GM23248 (cell line): ENCODE data around the gene CCL11. TPM values are rescaled to one million over a fixed set of nuclear protein-coding genes. Genes with fewer than 3 reads are reported as not detected.

Source experiments
- DNase-seq: peaks from one replicate; pipeline ENCODE4 v3.0.0-alpha.2; 2015
- H2AFZ ChIP-seq: fragments of 200-600 bp; sonication (generic); 2 replicates; pipeline ENCODE4 v1.6.1; 2016; ENCODE audit warnings: antibody characterized with exemption
- H3F3A ChIP-seq: fragments of 200-600 bp; sonication (generic); 2 replicates; pipeline ENCODE4 v1.6.1; 2016; ENCODE audit warnings: mild to moderate bottlenecking, antibody characterized with exemption, mixed run types; ENCODE audit not compliant: insufficient read depth
- H3K27ac ChIP-seq: fragments of 200-600 bp; sonication (generic); 2 replicates; pipeline ENCODE4 v1.5.1; 2016; ENCODE audit warnings: mild to moderate bottlenecking
- H3K27me3 ChIP-seq: fragments of 200-600 bp; sonication (generic); replicated peaks from 2 replicates; pipeline ENCODE4 v1.6.1; 2016; ENCODE audit warnings: mild to moderate bottlenecking; ENCODE audit not compliant: insufficient read depth
- H3K36me3 ChIP-seq: fragments of 200-600 bp; sonication (generic); 2 replicates; pipeline ENCODE4 v1.6.1; 2016; ENCODE audit warnings: low read depth, mild to moderate bottlenecking
- H3K4me1 ChIP-seq: fragments of 200-600 bp; sonication (generic); 2 replicates; pipeline ENCODE4 v1.6.1; 2016; ENCODE audit warnings: mild to moderate bottlenecking; ENCODE audit not compliant: insufficient read depth
- H3K4me2 ChIP-seq: fragments of 200-600 bp; sonication (generic); one replicate; pipeline ENCODE4 v1.6.1; 2016; ENCODE audit warnings: mild to moderate bottlenecking; ENCODE audit not compliant: unreplicated experiment
- H3K4me3 ChIP-seq: fragments of 200-600 bp; sonication (generic); 2 replicates; pipeline ENCODE4 v1.5.1; 2016; ENCODE audit warnings: mild to moderate bottlenecking
- H3K79me2 ChIP-seq: fragments of 200-600 bp; sonication (generic); 2 replicates; pipeline ENCODE4 v1.6.1; 2016; ENCODE audit warnings: mild to moderate bottlenecking; ENCODE audit not compliant: insufficient read depth
- H3K9ac ChIP-seq: fragments of 200-600 bp; sonication (generic); 2 replicates; pipeline ENCODE4 v1.6.1; 2016; ENCODE audit warnings: mild to moderate bottlenecking
- H3K9me2 ChIP-seq: fragments of 200-600 bp; sonication (generic); 2 replicates; pipeline ENCODE4 v1.6.1; 2016; ENCODE audit warnings: mixed run types, mild to moderate bottlenecking, moderate library complexity; ENCODE audit not compliant: insufficient read depth
- H3K9me3 ChIP-seq: fragments of 200-600 bp; sonication (generic); one replicate; pipeline ENCODE4 v1.6.1; 2017; ENCODE audit warnings: low read depth
- H4K20me1 ChIP-seq: fragments of 200-600 bp; sonication (generic); 2 replicates; pipeline ENCODE4 v1.6.0; 2016; ENCODE audit not compliant: insufficient read depth
- EZH2 ChIP-seq: fragments of 200-600 bp; sonication (generic); IDR thresholded peaks from 2 replicates; pipeline ENCODE4 v1.6.1; 2018; ENCODE audit warnings: antibody characterized with exemption, mild to moderate bottlenecking; ENCODE audit not compliant: insufficient read depth, poor library complexity, severe bottlenecking
- EZH2phosphoT487 ChIP-seq: fragments of 200-600 bp; sonication (generic); IDR thresholded peaks from 2 replicates; pipeline ENCODE4 v1.6.1; 2018; ENCODE audit warnings: antibody characterized with exemption, moderate library complexity, mild to moderate bottlenecking, low read depth; ENCODE audit not compliant: insufficient read depth
- WGBS, 2 experiments: methylation state at CpG; one replicate each; pipeline ENCODE4 v1.1.6; 2015 to 2017; ENCODE audit warnings: low lambda C conversion rate in 2 of 2, low coverage in 1 of 2; ENCODE audit errors: missing lambda C conversion rate in 2 of 2; 5-methylcytosine and 5-hydroxymethylcytosine counted together
- in situ Hi-C: fragments of 300-500 bp; cut with MboI; formaldehyde crosslinking; loops from 2 replicates; pipeline ENCODE4 v1.15.0; 2020
- polyA plus RNA-seq: library from polyadenylated mRNA; unstranded; fragments of >200 nt; fragmentation: Nextera tagmentation; extraction: Ambion mirVana; gene quantifications from 2 replicates; pipeline ENCODE4 v1.2.1, GENCODE V29; 2016
- total RNA-seq: library from RNA; depleted of rRNA; stranded (reverse); fragments of >200 nt; shearing (Covaris generic); gene quantifications from 2 replicates; pipeline ENCODE4 v1.2.3, GENCODE V29; 2014

CCL11 gene
- total and polyA plus RNA-seq, 2 experiments from 2014 or later: not detected

- H3K9me3 ChIP-seq: no peaks in the 10 kb centered on the region
- peak; percentile 67 for DNase-seq
- H2AFZ ChIP-seq: no peak overlapping the region
- H4K20me1 ChIP-seq: no peaks in the 10 kb centered on the region
- H3K27me3 ChIP-seq: no peaks in the 10 kb centered on the region
- peak overlapping the region; percentile 14; the same call in 1 of the 2 replicates for H3K9ac ChIP-seq
- 12 to 16% methylated on average over 3 of the region's 3 CpGs for WGBS, 2 experiments
- H3K36me3 ChIP-seq: no peaks in the 10 kb centered on the region
- TF ChIP-seq EZH2phosphoT487: no peak
- TF ChIP-seq EZH2: no peak
- H3F3A ChIP-seq: peaks cover 15% of the 10 kb centered on the region
- in situ Hi-C loops: loop anchor here (10.0 kb wide), 1 partner anchor 112 kb away; no protein-coding TSS in a partner anchor
- H3K4me2 ChIP-seq: peak overlapping the region; percentile 25
- peak overlapping the region; percentile 38 for H3K27ac ChIP-seq
- H3K4me1 ChIP-seq: peaks cover 15% of the 10 kb centered on the region
- H3K9me2 ChIP-seq: no peaks in the 10 kb centered on the region
- H3K4me3 ChIP-seq: 0 out of 2 replicates have a peak overlapping the region, but pooled peaks have one; percentile 6
- no peaks in the 10 kb centered on the region for H3K79me2 ChIP-seq
Observed at GRCh38 chr17:34307110-34307509, 21.6 kb downstream of the CCL11 start.

- no peak overlapping the region for H3K27ac ChIP-seq
- H3K36me3 ChIP-seq: no peaks in the 10 kb centered on the region
- peaks cover 12% of the 10 kb centered on the region for H3K4me1 ChIP-seq
- H4K20me1 ChIP-seq: no peaks in the 10 kb centered on the region
- H3K4me2 ChIP-seq: no peak overlapping the region
- no peak overlapping the region for H2AFZ ChIP-seq
- no peaks in the 10 kb centered on the region for H3K27me3 ChIP-seq
- H3K79me2 ChIP-seq: no peaks in the 10 kb centered on the region
- H3K9me3 ChIP-seq: no peaks in the 10 kb centered on the region
- peaks cover 20% of the 10 kb centered on the region for H3F3A ChIP-seq
- TF ChIP-seq EZH2phosphoT487 (no peak), EZH2 (no peak)
- no peaks in the 10 kb centered on the region for H3K9me2 ChIP-seq
- no peak for DNase-seq
- H3K9ac ChIP-seq: no peak overlapping the region
- in situ Hi-C loops: loop anchor here (10.0 kb wide), 1 partner anchor 114 kb away; no protein-coding TSS in a partner anchor
- H3K4me3 ChIP-seq: no peak overlapping the region
Observed at GRCh38 chr17:34308371-34308770, 22.8 kb downstream of the CCL11 start.

GRCh38 chr17:34311291-34311690, 25.7 kb downstream of the CCL11 start:
- Histone ChIP-seq H3K79me2 (no peaks in the 10 kb centered on the region), H2AFZ (no peak overlapping the region), H3K27me3 (no peaks in the 10 kb centered on the region), H3K9me2 (no peaks in the 10 kb centered on the region), H3K4me1 (peaks cover 21% of the 10 kb centered on the region), H4K20me1 (no peaks in the 10 kb centered on the region), H3K27ac (no peak overlapping the region), H3K9ac (no peak overlapping the region), H3K4me2 (no peak overlapping the region), H3K36me3 (no peaks in the 10 kb centered on the region), H3K9me3 (no peaks in the 10 kb centered on the region), H3F3A (peaks cover 32% of the 10 kb centered on the region), H3K4me3 (no peak overlapping the region)
- DNase-seq: no peak
- no peak for TF ChIP-seq EZH2phosphoT487
- WGBS, 2 experiments: 80 to 81% methylated on average over 7 of the region's 7 CpGs
- in situ Hi-C loops: no loop called here

- H3K4me2 ChIP-seq: no peak overlapping the region
- peaks cover 15% of the 10 kb centered on the region for H3K4me1 ChIP-seq
- H2AFZ ChIP-seq: no peak overlapping the region
- no peaks in the 10 kb centered on the region for H3K36me3 ChIP-seq
- no peaks in the 10 kb centered on the region for H3K79me2 ChIP-seq
- no peaks in the 10 kb centered on the region for H3K9me2 ChIP-seq
- TF ChIP-seq EZH2: no peak
- no peak for TF ChIP-seq EZH2phosphoT487
- in situ Hi-C loops: no loop called here
- H4K20me1 ChIP-seq: no peaks in the 10 kb centered on the region
- H3K4me3 ChIP-seq: no peak overlapping the region
- peaks cover 24% of the 10 kb centered on the region for H3F3A ChIP-seq
- 40 to 46% methylated on average over 5 of the region's 5 CpGs for WGBS, 2 experiments
- H3K9me3 ChIP-seq: no peaks in the 10 kb centered on the region
- no peak overlapping the region for H3K27ac ChIP-seq
- no peaks in the 10 kb centered on the region for H3K27me3 ChIP-seq
- peak; percentile 45 for DNase-seq
- H3K9ac ChIP-seq: no peak overlapping the region
Observed at GRCh38 chr17:34312080-34312479, 26.5 kb downstream of the CCL11 start.

GRCh38 chr17:34313164-34313563, 27.6 kb downstream of the CCL11 start:
- Histone ChIP-seq H3F3A (peaks cover 17% of the 10 kb centered on the region), H3K9me3 (no peaks in the 10 kb centered on the region), H2AFZ (no peak overlapping the region), H4K20me1 (no peaks in the 10 kb centered on the region), H3K9ac (no peak overlapping the region), H3K27ac (no peak overlapping the region), H3K79me2 (no peaks in the 10 kb centered on the region), H3K27me3 (no peaks in the 10 kb centered on the region), H3K4me3 (no peak overlapping the region), H3K4me2 (no peak overlapping the region), H3K4me1 (peaks cover 14% of the 10 kb centered on the region), H3K36me3 (no peaks in the 10 kb centered on the region), H3K9me2 (no peaks in the 10 kb centered on the region)
- peak; percentile 32 for DNase-seq
- WGBS, 2 experiments: 89 to 93% methylated on average over 4 of the region's 4 CpGs
- TF ChIP-seq EZH2 (no peak), EZH2phosphoT487 (no peak)
- in situ Hi-C loops: no loop called here
